IPS DF 19.7 (cell line): ENCODE data around the gene KLHDC4.
"Not testable (repeated sequence)": the region's sequence is repeated elsewhere in the genome, so short reads cannot be mapped to it uniquely, and the experiment has no call there.

Experiments
- DNase-seq: peaks from one replicate; pipeline ENCODE4 v3.0.0-alpha.2; 2013; ENCODE audit warnings: low read depth, low spot score

The KLHDC4 gene

DNA sequence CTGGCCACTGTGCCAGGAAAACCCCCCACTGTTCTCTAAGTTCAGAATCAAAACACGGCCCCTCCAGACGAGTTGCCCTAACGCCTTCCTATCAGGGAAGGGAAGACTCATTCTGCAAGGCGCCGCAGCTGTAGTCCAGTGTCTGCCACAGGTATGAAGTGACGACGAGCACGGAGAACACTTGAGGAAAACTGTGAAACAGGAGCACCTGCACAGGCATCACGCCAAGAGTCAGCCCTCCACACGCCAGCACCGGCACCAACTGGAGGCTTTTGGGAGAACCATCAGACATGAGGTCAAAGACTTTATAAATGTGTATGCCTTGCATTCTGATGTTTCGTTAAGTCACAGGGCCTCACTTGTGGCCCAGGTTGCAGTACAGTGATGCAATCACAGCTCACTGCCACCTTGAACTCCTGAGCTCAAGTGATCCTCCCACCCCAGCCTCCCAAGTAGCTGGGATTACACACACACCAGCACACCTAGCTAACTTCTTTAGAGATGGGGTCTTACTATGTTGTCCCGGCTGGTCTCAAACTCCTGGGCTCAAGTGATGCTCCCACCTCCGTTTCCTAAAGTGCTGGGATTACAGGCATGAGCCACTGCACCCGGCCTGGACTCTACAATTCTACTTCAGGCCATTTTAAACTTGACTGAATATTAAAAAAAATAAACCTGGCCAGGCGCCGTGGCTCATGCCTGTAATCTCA is 22.9 kb downstream of the KLHDC4 start:
- DNase-seq = no peak

DNA sequence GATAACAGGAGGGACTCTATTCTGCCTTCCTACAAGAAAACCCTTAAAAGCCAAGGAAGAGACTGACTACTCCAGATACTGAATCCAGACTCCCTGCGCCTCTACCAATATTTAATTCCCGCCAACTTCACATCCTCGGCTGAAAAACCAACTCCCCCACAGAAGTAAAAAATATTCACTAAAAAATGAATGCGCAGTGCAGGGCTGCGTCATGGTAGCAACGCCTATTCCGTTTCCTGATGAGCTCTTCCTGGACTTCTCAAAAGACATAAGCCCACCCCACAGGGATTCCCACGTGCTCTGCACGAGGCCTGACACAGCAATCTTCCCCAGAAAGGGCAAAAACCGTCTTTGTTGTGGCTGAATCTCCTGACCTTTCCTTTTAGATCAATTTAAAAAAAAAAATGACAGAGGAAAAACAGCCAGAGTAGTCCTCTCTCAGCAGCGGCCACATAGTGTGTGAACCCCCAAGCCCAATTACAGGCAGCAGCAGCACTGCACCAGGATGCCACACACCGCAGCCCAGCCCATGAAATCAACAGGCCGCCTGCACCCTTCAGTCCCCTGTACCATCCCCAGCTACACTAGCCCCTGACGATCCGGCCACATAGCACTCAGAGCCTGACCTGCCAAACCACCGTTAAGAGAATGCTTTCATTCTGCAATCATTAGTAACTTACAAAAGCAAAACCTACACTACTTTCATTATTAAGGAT is 23.9 kb downstream of the KLHDC4 start:
- DNase-seq = no peak

DNA sequence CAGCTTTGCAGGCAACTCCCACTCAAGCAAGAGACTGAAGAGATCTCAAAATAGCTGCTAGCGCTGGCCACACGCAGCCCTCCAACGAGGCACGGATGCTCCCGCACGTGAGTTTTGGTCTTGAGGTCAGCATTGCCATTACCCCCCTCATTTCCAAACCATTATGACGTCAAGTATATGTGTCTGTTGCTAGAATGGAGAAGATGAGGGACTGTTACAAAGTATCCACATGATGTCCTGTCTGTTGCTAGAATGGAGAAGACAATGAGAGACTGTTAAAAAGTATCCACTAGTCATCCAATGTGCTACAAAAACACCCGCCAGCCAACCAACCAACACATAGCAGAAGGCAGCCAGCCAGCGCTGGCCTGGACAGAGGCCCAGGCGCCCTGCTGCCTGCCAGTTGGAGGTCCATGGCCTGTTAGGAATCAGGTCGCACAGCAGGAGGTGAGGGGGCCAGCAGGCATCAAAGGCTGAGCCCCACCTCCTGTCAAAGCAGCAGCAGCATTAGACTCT is 24.8 kb downstream of the KLHDC4 start:
- no peak for DNase-seq

DNA sequence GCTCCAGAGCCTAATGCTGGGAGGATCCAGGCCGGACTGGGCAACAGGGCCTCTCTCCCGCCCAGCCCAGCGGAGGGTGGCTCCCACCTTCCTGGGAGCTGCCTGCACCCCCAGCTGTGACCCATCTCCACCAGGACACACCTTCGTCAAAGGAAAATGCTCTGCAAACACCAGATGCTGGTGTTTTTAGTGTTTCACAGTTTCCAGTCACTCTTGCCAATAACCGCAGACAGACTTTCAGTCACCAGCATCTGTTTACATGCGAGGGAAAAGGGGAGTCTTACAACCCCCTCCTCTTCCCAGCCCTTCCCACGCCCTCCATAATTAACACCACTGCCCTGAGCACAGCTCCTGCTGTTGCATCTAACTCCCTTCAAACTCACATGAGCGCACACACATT is 25.3 kb downstream of the KLHDC4 start:
- DNase-seq = no peak

DNA sequence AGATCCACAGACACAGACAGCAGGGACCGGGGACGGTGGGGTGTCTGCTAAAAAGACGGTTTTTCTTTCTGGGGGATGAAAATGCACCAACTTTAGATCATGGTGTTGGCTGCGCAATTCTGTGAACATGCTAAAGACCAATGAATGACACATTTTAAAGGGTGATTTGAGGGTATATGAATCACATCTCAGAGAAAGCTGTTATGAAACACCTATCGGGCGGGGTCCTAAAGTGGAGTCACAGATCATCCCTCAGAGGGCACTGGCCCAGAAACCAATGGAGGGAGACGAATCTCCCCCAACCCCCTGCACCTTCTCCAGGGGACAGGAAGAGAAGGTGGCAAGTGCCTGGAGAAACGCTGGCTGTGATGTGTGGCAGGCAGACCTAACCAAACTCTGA is 26.0 kb downstream of the KLHDC4 start:
- no peak for DNase-seq

DNA sequence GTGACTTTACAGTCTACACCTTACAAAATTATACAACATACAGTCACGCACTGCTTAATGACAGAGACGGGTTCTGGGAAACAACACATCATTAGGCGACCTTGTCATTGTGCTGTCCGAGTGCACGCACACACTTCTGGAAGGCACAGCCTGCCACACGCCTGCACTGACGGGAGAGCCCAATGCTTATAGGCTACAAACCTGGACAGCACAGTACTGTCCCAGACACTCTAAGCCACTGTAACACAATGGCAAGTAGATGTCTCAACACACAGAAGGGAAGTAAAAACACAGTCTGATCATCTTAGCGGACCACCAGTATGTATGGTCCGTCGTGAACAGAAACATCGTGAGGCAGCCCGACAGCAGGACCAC is 29.8 kb downstream of the KLHDC4 start:
- no peak for DNase-seq

DNA sequence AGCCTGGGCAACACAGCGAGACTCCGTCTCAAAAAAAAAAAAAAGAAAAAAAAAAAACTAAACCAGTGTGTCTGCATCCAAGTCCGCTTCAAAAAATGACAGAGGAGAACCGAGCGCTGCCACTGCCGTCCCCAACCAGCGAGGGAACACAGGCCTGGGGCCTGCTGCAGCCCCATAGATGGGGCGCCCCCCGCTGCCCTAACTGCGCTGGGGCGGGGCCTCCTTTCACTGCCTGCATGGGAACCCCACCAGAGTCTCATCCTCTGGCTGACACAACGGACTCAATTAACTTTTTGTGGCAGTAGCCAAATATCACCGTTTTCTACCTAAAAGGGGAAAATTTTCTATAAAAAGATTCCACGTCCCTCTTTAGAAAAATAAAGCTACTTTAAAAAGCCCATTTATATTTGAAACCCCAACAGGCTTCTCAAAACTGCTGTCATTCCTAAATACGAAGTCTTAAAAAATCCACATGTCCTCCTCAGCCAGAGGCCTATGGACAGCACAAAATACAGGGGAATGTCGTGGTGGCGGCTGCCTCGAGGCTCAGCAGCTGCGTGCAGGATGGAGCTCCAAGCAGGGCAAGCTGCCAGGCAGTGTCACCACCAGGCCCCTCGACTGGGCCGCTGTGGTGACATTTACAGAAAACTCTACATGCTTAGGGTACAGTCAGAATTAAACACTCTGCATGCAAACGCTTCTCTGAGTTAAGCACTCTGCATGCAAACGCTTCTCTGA is 30.3 kb downstream of the KLHDC4 start:
- DNase-seq = no peak

DNA sequence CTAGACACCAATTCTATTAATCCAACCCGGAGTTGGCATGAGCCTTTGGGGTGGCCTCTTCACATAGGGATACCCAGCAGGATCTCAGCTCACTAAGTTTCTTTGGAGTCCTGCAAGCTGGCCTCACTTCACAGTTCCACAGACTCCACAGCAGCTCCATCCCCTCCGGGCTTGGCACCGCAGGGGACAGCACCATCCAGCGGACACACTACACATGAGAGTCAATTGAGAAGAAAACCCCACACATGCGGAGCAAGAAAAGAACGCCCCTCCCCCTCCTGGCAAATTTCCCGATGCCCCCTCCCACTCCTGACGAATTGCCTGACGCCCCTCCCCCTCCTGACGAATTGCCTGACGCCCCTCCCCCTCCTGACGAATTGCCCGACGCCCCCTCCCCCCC is 31.1 kb downstream of the KLHDC4 start:
- no peak for DNase-seq

DNA sequence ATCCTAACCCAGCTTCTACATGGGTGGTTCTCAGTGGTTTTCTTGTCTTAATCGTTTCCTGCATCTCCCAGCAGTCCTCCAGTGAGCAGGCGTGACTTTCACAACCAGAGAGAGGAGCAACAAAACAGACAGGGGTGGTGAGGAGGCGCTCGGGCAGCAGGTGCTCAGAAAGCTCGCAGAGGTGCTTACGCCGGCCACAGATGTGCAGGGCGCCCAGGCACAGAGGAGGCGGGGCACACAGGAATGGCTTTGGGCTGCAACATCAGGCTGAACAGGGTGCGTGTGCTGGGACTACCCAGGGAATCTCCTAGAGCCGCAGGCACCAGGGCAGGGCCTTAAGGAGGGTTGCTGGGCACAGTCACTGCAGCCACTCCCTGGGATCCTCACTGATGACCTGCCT is 32.6 kb downstream of the KLHDC4 start:
- DNase-seq = no peak

DNA sequence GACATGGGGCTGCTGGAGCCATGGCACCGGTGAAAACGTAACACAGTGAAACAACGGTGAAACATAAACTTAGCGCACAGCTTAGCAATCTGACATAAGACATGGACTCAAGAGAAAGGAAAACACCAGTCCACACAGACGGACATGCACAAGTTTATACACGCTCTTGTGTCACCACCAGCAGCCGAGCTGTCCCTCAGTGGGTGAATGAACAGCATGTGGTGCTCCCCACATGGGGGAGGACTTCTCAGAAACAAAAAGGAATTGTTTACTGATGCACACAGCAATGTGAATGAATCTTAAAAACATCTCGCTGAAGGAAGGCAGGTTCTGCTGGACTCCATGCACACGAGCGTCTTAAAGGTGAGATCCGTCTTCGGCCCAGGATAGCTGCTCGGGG is 34.2 kb downstream of the KLHDC4 start:
- DNase-seq = no peak

DNA sequence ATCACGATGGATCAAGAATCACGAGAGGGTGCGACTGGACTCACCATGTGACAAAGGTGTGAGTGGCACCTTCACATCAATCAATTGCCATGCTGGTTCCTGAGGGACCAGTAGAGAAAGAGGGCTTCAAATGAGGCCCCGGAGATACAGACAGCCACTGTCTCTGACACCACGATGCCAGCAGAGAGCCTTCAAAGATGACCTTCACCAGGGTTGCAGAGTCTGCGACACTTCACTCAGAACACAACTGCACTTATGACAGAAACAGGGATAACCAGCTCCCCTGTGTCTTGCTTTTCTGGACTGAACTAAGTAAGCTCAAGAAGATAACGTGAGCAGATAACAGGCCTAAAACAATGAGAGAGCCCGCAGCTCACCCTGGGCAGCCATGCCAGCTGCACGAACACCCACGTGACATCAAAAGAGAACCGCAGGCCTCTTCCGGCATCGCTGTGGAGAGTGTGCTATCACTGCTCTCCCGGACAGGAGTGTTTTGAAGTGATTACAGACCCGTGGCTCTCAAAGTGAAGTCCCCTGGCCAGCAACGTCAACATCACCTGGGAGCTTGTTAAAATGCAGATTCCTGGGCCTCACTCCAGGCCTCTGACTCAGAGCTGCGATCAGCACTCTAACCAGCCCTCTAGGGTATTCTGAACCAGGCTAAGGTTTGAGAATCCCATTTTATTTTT is 36.4 kb downstream of the KLHDC4 start:
- DNase-seq = no peak

DNA sequence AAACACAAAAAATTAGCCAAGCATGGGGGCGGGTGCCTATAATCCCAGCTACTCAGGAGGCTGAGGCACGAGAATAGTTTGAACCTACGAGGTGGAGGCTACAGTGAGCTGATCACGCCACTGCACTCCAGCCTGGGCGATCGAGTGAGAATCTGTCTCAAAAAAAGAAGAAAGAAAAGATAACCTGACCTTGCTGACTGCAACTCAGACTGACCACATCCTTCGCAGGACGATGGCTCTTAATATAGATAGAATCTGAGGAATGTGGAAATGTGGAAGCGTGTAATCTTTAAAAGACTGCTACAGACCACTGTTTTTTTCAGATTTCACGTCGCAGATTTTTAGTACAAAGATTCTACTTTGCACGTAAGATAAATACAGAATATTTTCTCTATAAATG is 37.8 kb downstream of the KLHDC4 start:
- no peak for DNase-seq

DNA sequence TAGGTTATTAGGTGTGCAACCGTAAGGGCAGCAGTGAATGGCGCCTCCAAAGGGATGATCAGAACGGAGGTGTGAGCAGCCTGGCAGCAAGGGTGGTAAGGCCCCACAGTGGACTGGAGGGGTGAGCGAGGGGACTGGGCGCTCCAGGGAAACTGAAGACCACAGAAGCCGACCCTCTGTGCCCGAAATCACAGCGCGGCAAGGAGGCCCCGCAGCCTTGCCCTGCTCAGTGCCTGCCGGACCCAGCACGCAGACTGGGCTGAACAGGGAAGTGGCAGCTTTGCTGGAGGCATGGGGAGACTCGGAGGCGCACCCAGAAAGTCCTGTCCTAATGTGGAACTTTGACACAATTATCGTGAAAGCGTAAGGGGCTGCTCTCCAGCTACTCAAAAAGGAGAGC is 38.4 kb downstream of the KLHDC4 start:
- DNase-seq = no peak

DNA sequence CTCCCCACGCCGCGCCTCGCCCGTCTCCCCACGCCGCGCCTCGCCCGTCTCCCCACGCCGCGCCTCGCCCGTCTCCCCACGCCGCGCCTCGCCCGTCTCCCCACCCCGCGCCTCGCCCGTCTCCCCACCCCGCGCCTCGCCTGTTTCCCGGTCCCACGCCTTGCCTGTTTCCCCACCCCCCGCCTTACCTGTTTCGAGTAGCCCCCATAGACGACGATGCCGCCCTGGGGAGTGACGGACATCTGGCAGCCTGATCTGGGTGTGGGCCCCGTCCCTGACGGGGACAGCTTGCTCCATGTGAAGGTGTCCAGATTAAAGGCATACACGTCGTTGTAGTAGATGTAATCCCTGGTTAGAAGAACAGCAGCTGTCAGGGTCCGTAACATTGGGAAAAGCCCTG is 39.2 kb downstream of the KLHDC4 start:
- DNase-seq = not testable (repeated sequence)

DNA sequence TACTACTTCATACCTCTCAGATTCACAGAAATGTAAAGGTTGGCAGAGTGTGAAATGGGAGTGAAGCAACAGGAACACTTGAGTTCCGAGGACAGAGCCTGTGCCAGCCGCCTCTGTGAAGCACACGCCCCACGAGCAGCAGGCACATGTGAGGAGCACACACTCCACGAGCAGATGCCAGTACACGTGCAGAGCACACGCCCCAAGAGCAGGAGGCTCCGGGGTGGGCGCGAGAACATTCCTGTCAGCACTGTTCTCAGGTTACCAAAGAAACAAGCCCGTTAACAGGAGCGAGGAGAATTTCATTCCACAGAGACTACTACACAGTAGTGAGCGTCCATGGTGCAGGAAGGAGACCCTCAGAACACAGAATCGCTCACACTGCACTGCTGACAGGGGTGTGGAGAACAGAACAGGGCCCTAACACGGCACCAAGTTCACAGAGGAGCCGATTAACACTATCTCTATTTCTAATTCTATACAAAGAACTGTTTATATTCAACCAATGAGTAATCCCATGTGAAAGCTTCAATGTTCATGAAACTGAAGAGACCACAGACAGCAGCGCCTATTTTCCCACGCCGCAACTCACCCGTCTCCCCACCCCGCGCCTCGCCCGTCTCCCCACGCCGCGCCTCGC is 40.1 kb downstream of the KLHDC4 start:
- no peak for DNase-seq

DNA sequence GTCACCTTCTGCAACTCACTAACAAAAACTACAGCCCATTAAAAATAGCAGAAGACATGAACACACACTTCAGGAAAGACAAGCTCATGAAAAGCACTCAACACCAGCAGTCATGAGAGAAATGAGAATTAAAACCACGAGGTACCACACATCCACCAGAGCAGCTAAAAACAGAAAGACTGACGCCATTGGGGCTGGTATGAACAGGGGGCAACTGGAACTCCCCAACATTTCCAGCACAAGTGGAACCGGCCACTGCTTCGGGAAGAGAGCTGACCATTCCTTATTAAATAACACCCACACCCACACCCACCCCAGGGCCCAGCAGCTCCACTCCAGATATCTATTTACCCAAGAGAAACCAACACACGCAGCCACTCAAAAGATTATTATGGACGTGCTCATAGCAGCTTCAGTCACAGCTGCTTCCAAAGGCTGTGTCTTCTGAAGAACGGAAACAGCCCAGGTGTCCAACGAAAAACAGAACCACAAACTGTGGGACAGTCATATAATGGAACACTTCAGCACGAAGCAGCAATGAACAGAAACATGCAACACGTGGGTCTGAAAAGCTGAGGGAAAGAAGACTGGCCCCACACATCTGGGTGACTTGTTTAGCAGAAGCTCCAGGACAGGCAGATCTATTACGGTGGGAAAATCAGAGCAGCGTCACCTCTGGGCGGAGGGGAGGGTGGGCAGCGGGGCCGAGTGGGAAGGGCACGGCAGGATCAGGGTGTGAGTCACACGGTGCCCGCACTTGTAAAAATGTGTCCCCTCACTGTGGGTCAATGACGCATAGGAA is 41.1 kb downstream of the KLHDC4 start:
- DNase-seq = no peak

DNA sequence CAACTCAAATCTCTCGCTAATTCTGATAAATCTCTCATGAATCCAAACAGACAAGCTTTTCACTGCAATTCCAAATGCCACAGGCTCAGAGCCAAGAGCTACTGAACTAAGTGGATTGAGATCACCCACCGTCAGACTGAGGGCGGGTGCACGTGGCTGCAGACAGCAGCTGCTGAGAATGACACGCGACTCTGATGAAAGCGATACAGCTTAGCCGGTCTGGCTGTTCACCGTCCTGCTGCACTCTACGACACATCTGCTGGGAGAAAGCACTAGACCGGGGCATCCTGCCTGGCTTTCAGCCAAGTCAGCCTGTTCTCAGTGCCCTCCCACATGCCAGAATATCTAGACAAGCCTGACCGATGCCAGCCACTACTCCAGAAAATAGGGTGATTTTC is 42.6 kb downstream of the KLHDC4 start:
- no peak for DNase-seq

DNA sequence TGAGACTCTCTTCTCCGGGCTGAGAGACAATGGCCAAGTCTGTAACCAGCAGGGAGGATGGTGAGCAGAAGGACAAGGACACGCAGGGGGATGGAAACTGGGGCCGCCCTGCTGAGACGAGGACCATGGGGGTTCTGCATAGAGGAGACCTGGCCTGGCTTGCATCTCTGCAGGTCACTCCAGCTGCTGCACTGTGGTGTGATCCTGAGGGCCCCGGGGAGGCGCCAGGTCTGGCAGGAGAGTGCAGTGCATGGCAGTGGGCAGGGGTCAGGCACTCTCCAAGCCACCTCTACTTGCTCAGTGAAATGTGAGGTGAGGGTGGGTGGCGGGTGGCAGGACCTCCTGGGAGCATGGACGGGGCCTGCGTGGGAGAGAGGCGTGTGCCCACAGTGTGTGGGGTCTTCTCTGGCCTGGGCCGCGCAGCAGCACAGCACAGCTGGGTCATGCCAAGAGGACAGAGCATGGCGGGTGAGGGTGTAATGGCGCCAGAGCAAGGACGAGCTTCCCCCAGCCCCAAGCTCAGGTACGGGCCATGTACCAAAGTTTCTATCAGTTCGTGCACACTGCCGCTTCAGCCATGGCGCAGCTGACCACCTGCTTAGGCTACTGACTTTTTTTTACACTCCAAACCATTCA is 43.1 kb downstream of the KLHDC4 start:
- DNase-seq = no peak

DNA sequence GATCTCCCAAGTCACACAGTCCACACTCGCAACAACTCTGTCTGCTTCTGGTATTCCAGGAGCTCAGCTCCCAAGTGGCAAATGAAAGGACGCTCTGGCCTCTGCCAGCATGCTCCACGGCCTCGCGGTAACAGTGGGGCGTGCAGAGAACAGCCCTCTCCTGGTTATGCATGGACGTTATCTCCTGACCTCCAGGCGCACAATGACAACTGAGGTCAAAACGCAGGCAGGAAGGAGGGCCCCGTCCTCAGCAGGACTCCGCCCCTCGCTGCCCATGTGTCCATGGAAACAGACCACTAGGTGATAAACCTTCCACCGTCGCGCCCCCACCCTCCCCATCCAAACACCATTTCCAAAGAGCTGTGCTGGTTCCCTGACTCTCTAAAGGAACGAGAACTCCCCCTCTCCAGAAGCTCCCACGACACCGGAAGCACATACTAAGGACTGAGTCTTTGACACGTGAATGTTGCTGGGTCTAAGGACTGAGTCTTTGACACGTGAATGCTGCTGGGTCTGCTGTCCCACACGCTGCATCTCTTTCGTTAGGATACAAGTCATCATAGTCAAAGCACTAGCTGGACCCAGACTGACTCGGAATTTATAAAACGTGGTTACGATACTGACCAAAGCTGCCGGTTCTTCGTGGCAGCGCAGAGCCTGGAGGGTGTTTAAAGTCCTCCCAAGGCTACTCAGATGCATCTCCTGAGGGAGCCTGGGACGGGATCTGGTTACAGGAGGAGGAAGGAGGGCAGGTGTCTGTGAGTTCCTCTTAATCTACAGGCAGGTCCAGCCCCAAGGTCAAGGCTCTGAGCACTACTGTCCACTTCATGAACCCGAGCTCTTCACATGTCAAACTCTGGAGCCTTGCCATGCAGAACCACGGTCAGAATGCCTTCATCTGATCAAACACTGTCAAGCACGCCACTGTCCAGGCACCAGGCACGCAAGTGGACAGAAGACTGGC is 43.9 kb downstream of the KLHDC4 start:
- DNase-seq = no peak
